Stomach (tissue), 9 donors: ENCODE results near the gene GPR35. TPM values are rescaled to one million over a fixed set of nuclear protein-coding genes. Genes with fewer than 3 reads are reported as not detected.

Experiments used
- DNase-seq, 2 donors: peaks; one replicate each; pipeline versions ENCODE4 v3.0.0 to v3.0.0-alpha.2; 2013 to 2019
- H3K27ac ChIP-seq, 5 donors: fragments of 200-600 bp in 4 of 5; sonication (generic) in 4 of 5; one replicate each; pipeline ENCODE4 v1.5.1; 2013 to 2019; ENCODE audit warnings: mild to moderate bottlenecking in 1 of 5, moderate library complexity in 1 of 5
- H3K27me3 ChIP-seq, 3 donors: fragments of 200-600 bp; sonication (generic); one replicate each; pipeline ENCODE4 v1.5.1; 2017 to 2019; ENCODE audit warnings: mixed run types in 1 of 3
- H3K36me3 ChIP-seq, 4 donors: fragments of 200-600 bp; sonication (generic); 1 replicate in 3 of 4; 2 replicates in 1 of 4; pipeline ENCODE4 v1.5.1; 2016 to 2019
- H3K4me1 ChIP-seq, 4 donors: fragments of 200-600 bp; sonication (generic); one replicate each; pipeline ENCODE4 v1.5.1; 2016 to 2019
- H3K4me3 ChIP-seq, 4 donors: fragments of 200-600 bp; sonication (generic) in 3 of 4; one replicate each; pipeline ENCODE4 v1.5.1; 2016 to 2019; ENCODE audit warnings: mild to moderate bottlenecking in 1 of 4
- H3K9me3 ChIP-seq, 4 donors: fragments of 200-600 bp; sonication (generic); one replicate each; pipeline ENCODE4 v1.5.1; 2016 to 2019
- CTCF ChIP-seq, 7 experiments: fragments of 450-650 bp in 4 of 7; fragments of 200-600 bp in 3 of 7; sonication (generic) in 3 of 7; IDR thresholded peaks; one replicate each; pipeline ENCODE4 v1.5.1; 2016 to 2019; ENCODE audit warnings: antibody characterized with exemption in 7 of 7, control low read depth in 2 of 7, mild to moderate bottlenecking in 1 of 7
- EP300 ChIP-seq: sonication (generic); formaldehyde crosslinking; IDR thresholded peaks from one replicate; pipeline ENCODE4 v1.6.1; 2017; ENCODE audit warnings: antibody characterized with exemption
- POLR2A ChIP-seq, 4 donors: fragments of 450-650 bp; IDR thresholded peaks; one replicate each; pipeline ENCODE4 v1.6.1; 2016; ENCODE audit warnings: antibody characterized with exemption in 4 of 4, control low read depth in 2 of 4, mild to moderate bottlenecking in 1 of 4, moderate library complexity in 1 of 4
- POLR2AphosphoS5 ChIP-seq, 3 donors: sonication (generic); formaldehyde crosslinking; IDR thresholded peaks; one replicate each; pipeline ENCODE4 v1.6.1; 2016; ENCODE audit warnings: antibody characterized with exemption in 3 of 3
- WGBS, 5 donors: extraction: QIAGEN DNeasy Blood & Tissue Kit in 3 of 5; methylation state at CpG; one replicate each; pipeline versions ENCODE4 v1.1.5 to v1.1.7; 2013 to 2018; 5-methylcytosine and 5-hydroxymethylcytosine counted together
- intact Hi-C: fragments of 100-400 bp; cut with DNase I; formaldehyde crosslinking; loops from one replicate; pipeline ENCODE4 v1.15.1; 2023; ENCODE audit warnings: low total_unique reads
- polyA plus RNA-seq, 3 donors: library from polyadenylated mRNA; stranded (reverse); fragments of 200-250 nt; gene quantifications; one replicate each; pipeline ENCODE4 v1.2.3, GENCODE V29; 2013
- total RNA-seq, 5 donors: library from RNA; depleted of rRNA; stranded (reverse); fragments of >200 nt; gene quantifications; one replicate each; pipeline versions ENCODE4 v1.1.0 to v1.2.3, GENCODE V29; 2014 to 2016
- donor health status: healthy with polysubstance abuse.
- donor health status: Bipolar disorder and iron deficiency.
- donor health status: healthy.

Gene GPR35
- total and polyA plus RNA-seq, 8 donors, result 8.5 to 68.9 (median 12.9) TPM

DNA sequence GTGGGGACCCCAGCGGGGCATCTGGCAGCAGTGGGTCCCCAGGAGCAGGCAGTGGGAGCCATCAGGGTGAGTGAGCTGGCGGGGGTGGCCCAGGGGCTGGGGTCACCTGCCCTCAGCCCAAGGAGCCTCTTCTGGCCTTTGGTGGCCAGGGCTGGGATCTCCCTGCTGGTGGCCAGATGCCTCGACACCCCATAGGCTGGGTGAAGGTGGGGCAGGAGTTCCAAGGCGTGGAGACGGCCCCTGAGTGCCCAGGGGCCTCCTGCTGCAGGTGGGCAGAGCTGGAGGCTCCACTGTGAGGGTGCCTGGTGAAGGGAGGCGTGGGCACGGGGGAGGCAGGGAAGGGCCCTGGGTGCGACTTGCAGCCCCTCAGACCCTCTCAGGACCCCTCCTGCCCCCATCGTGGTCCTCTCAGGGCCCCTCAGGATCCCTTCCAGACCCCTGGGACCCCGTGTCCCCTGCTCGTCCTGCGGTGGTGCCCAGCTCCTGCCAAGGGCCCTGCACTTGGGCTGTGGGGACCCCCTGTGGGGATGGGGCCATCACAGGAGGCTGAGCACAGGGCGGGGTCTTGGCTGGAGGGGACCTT is 5.0 kb upstream of the GPR35 start:
- no peak overlapping the region for H3K4me3 ChIP-seq
- peaks cover 0 to 9% (median 0%) of the 10 kb centered on the region in 3 donors for H3K27me3 ChIP-seq
- 93 to 96% (median 94%) methylated on average over 8 to 13 of the region's 13 CpGs for WGBS, 5 donors
- peaks cover 0 to 58% (median 23%) of the 10 kb centered on the region in 4 donors for H3K36me3 ChIP-seq
- no peak for DNase-seq
- TF ChIP-seq EP300 (no peak), CTCF (IDR thresholded peaks at IDR 0.05) (no peak), POLR2AphosphoS5 (IDR thresholded peaks at IDR 0.05) (no peak), POLR2A (IDR thresholded peaks at IDR 0.05) (no peak)
- H3K27ac ChIP-seq, result no peak overlapping the region
- peaks cover 0 to 5% (median 0%) of the 10 kb centered on the region in 4 donors for H3K9me3 ChIP-seq
- intact Hi-C loops, result no loop called here
- peaks cover 0 to 34% (median 3%) of the 10 kb centered on the region in 4 donors for H3K4me1 ChIP-seq

- Histone ChIP-seq H3K36me3 (peaks cover 0 to 58% (median 23%) of the 10 kb centered on the region in 4 donors), H3K27me3 (peaks cover 0 to 12% (median 0%) of the 10 kb centered on the region in 3 donors), H3K4me3 (no peak overlapping the region), H3K4me1 (peaks cover 0 to 38% (median 4%) of the 10 kb centered on the region in 4 donors), H3K9me3 (peaks cover 0 to 5% (median 0%) of the 10 kb centered on the region in 4 donors), H3K27ac (peak overlapping the region in 1 of 5 donors; percentile 27)
- WGBS, 5 donors, result 80 to 87% (median 83%) methylated on average over 7 of the region's 7 CpGs
- DNase-seq, result no peak
- intact Hi-C loops, result no loop called here
- TF ChIP-seq POLR2A (IDR thresholded peaks at IDR 0.05) (no peak), EP300 (no peak), POLR2AphosphoS5 (IDR thresholded peaks at IDR 0.05) (no peak), CTCF (IDR thresholded peaks at IDR 0.05) (no peak)
These were observed 4.4 kb upstream of the GPR35 start for GRCh38 chr2:240620859-240621258.

DNA sequence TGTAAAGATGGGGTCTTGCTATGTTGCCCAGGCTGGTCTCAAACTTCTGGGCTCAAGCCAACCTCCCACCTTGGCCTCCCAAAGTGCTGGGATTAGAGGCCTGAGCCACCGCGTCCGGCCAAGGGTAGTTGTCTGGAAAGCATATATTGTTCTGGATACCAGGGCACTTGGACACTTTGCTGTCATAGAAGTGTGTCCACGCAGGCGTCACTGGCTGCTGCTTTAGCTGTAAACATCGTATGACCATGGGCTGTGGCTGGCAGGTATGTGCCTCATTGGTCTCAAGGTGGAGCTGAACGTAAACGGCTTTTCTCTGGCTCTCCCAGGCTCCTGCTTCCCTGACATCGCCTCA is 3.2 kb upstream of the GPR35 start:
- peaks cover 0 to 3% (median 0%) of the 10 kb centered on the region in 4 donors for H3K9me3 ChIP-seq
- H3K36me3 ChIP-seq, result peaks cover 0 to 48% (median 23%) of the 10 kb centered on the region in 4 donors
- no peak for DNase-seq
- H3K4me3 ChIP-seq, result no peak overlapping the region
- 74 to 99% (median 79%) methylated on average over 6 to 9 of the region's 9 CpGs for WGBS, 5 donors
- H3K4me1 ChIP-seq, result peaks cover 0 to 38% (median 7%) of the 10 kb centered on the region in 4 donors
- peaks cover 0 to 12% (median 0%) of the 10 kb centered on the region in 3 donors for H3K27me3 ChIP-seq
- intact Hi-C loops, result no loop called here
- TF ChIP-seq POLR2A (IDR thresholded peaks at IDR 0.05), result no peak
- no peak for TF ChIP-seq EP300
- TF ChIP-seq POLR2AphosphoS5 (IDR thresholded peaks at IDR 0.05), result no peak
- TF ChIP-seq CTCF (IDR thresholded peaks at IDR 0.05), result no peak
- H3K27ac ChIP-seq, result no peak overlapping the region

- TF ChIP-seq POLR2A (IDR thresholded peaks at IDR 0.05) (no peak), POLR2AphosphoS5 (IDR thresholded peaks at IDR 0.05) (no peak), EP300 (no peak), CTCF (IDR thresholded peaks at IDR 0.05) (no peak)
- intact Hi-C loops, result no loop called here
- H3K27me3 ChIP-seq, result peaks cover 0 to 12% (median 0%) of the 10 kb centered on the region in 3 donors
- peaks cover 0 to 49% (median 18%) of the 10 kb centered on the region in 4 donors for H3K36me3 ChIP-seq
- H3K4me1 ChIP-seq, result peaks cover 0 to 38% (median 7%) of the 10 kb centered on the region in 4 donors
- H3K4me3 ChIP-seq, result no peak overlapping the region
- peak overlapping the region in 1 of 5 donors; percentile 19 for H3K27ac ChIP-seq
- H3K9me3 ChIP-seq, result no peaks in the 10 kb centered on the region
- DNase-seq, result peak; percentile 45 to 54
- WGBS, 5 donors, result 48 to 75% (median 67%) methylated on average over 30 to 37 of the region's 37 CpGs
These were observed 2.6 kb upstream of the GPR35 start for GRCh38 chr2:240622531-240623235.
